ENCODE data around the gene ARHGAP9.

DNA sequence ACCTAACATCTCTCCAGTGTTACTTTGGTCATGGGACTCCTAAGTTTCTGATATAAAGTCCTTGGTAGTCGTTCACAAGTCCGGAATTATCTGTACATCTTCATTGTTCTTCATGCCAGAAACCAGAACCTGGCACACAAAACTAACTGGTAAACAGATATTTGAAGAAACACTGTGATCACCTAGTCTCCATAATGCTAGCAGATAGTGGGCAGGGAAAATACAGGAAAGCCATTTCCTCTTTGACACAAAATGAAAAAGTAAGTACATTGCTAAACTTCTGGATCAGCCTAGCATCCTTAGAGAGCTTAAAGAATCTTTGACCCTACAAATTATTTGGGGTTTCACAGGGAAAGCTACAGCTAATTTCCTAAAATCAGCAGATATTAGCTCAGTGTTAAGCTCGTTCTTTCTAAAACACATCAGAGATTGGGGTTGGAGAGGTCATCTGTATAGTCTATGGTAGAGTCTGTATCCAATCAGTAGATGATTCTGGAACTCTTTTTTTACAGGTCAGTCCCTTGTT, 35.8 kb upstream of the ARHGAP9 start:
- TF ChIP-seq CTCF (IDR thresholded peaks at IDR 0.05) (no peak), ELF1 (IDR thresholded peaks at IDR 0.05) (no peak), FOXJ3 (CRISPR knock-in tag; IDR thresholded peaks at IDR 0.05) (no peak), TAF1 (IDR thresholded peaks at IDR 0.05; ENCODE audit: borderline replicate concordance, low read depth, low read length) (no peak), CHD2 (IDR thresholded peaks at IDR 0.05; ENCODE audit: low read length, partially characterized antibody) (no peak), USF2 (IDR thresholded peaks at IDR 0.05; ENCODE audit: borderline replicate concordance, low read depth, low read length) (no peak), MAX (IDR thresholded peaks at IDR 0.05; ENCODE audit: low read depth) (no peak), NRF1 (IDR thresholded peaks at IDR 0.05; ENCODE audit: low read depth, low read length) (no peak), YY1 (IDR thresholded peaks at IDR 0.05; ENCODE audit: low read depth) (no peak), EZH2phosphoT487 (IDR thresholded peaks at IDR 0.05; ENCODE audit: borderline replicate concordance, low read depth) (no peak)
- TF ChIP-seq, protein P1, sequence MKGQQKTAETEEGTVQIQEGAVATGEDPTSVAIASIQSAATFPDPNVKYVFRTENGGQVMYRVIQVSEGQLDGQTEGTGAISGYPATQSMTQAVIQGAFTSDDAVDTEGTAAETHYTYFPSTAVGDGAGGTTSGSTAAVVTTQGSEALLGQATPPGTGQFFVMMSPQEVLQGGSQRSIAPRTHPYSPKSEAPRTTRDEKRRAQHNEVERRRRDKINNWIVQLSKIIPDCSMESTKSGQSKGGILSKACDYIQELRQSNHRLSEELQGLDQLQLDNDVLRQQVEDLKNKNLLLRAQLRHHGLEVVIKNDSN (IDR thresholded peaks at IDR 0.05; ENCODE audit: borderline replicate concordance, low read depth), result no peak
- TF ChIP-seq, protein P2, sequence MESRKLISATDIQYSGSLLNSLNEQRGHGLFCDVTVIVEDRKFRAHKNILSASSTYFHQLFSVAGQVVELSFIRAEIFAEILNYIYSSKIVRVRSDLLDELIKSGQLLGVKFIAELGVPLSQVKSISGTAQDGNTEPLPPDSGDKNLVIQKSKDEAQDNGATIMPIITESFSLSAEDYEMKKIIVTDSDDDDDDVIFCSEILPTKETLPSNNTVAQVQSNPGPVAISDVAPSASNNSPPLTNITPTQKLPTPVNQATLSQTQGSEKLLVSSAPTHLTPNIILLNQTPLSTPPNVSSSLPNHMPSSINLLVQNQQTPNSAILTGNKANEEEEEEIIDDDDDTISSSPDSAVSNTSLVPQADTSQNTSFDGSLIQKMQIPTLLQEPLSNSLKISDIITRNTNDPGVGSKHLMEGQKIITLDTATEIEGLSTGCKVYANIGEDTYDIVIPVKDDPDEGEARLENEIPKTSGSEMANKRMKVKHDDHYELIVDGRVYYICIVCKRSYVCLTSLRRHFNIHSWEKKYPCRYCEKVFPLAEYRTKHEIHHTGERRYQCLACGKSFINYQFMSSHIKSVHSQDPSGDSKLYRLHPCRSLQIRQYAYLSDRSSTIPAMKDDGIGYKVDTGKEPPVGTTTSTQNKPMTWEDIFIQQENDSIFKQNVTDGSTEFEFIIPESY (IDR thresholded peaks at IDR 0.05; ENCODE audit: borderline replicate concordance, low read depth), result no peak

Measured in SK-N-SH (cell line).